NOMO-1 treated with dmso at 0.1 percent for 144 hours (cell line): ENCODE results near the gene PA2G4.

ENCODE experiments used
- DNase-seq: peaks from one replicate; lab custom pipeline; 2025; ENCODE audit not compliant: unreplicated experiment; lab: John Stamatoyannopoulos, UW

PA2G4 gene

DNA sequence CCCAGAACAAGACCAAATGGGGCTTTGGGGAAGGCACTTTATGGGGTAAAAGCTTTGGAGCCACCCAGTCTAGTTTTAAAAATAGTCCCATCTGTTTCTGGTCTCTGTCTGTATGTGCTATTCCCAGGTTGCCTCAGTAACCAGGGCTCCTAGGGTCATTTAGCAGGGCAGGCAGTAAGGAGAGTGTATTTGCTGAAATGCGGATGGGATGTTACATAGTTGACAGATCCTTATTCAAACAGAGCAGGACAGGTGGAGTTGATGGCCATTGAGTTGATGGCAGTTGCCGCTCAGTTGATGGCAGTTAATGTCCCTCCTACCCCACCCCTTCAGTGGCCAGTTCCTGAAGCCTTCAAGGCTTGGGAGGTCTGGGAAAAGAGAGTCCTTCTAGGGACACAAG, 18.3 kb downstream of the PA2G4 start:
- DNase-seq, result no peak

DNA sequence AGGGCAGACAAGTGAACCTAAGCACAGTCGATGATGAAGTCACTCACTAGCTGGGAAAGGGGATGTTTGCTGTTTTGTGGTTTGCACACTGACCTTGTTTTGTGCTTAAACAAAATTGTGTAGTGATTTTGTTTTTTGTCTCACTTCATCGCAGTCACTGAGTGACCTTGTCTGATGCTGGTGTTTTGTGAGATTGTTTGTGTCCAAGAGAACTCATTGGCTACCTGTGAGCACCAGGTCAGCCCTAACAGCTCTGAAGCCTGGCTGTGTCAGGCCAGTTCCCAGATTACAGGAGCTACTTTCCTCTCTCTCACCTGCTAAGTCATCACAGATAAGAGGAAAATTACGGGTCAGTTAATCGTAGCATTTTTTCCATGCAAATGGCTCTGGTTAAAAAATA, 19.8 kb downstream of the PA2G4 start:
- DNase-seq, result no peak

DNA sequence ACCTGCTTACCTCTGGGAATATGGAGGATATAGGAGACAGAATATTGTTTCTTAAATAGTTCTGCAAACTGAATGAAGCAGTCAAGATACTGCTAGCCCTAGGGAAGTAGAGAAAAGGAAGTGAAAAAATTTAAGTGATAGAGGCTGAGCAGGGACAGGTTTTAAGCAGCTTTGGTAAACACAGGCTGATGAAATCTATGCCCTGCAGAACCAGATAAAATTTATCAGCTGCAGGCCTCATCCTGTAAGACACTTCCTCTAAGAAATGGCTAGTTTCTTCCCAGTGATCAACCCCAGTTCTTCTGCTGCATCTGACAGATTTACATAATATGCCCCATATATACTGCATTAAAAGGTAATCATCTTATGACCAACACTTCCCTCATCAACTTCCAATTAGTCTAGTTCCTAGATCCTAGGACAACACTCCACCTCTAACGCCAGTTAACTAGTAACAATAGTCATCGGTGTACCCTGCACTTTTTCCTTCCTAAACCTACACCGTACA, 22.4 kb downstream of the PA2G4 start:
- DNase-seq, result peak; percentile 69

DNA sequence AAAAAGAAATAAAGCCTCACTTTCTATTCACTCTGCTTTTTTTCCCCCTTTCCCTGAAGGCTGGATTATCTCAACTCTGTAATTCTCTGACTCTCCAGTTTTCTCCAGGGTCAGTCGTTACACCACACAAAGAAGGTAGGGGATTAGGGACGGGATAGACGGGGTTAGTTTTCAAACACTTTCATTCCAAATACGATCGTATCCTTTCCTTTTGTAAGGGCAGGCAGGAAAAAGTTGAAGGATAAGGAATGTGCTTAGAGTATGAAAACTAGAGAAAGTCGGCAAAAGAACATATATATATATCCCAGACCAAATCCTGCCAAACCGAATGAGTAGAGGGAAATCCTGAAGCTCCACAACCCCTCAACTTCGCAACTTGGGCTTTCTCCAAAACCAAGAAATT, 23.1 kb downstream of the PA2G4 start:
- DNase-seq, result no peak

DNA sequence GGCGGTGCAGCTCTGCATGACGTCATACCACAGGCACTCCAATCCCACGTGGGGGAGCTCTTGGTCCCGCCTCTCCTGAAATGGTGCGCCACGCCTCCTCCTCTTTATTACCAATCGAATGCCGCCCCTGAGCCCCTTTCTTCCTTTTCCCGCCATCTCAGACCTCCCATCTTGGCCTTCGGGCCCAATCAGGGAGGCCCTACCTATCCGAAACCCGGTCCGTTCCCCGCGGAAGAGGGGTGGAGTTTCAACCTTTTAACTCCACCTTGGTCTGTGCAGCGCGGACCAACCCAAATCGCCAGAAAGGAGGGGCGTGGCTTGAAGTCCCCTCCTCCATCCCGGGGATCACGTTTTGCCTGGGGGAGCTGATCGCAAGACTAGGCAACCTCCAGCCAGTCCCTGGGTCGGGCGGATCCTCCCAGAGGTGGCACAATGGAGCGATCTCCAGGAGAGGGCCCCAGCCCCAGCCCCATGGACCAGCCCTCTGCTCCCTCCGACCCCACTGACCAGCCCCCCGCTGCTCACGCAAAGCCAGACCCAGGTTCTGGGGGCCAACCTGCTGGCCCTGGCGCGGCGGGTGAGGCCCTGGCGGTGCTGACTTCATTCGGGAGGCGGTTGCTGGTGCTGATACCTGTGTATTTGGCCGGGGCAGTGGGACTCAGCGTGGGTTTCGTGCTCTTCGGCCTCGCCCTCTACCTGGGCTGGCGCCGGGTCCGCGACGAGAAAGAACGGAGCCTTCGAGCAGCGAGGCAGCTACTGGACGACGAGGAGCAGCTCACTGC, 23.7 kb downstream of the PA2G4 start, which contains the start of gene ESYT1:
Gene ESYT1, plus strand, starts transcription at position 380 of the 782 bp plus-strand sequence. Its CDS starts 53 bp downstream, at position 433.
- peak; percentile 99 for DNase-seq

DNA sequence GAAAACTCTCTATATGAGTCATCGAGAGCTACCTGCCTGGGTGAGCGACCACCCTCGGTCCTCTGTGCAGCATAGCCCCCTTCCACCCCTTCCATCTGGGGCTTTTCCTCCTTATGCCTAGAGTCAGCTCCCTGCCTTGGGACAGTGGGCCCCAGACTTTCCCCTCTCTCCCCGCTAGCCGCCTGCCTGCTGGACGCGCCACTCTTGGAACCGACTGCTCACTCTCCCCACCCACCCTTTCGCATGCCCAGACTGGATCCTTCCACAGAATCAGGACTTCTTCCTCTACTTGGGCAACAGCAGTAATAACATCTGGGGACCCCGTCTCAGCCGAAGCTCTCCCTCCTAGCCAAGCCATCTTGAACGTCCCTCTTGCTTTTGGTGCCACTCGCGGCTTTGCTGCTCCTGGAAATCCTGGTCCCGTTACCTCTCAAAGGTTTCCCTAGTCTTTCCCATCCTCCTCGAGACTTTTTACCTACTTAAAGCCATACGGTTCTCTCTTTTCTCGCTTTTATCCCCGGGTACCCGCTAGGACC, 24.4 kb downstream of the PA2G4 start:
- no peak for DNase-seq

DNA sequence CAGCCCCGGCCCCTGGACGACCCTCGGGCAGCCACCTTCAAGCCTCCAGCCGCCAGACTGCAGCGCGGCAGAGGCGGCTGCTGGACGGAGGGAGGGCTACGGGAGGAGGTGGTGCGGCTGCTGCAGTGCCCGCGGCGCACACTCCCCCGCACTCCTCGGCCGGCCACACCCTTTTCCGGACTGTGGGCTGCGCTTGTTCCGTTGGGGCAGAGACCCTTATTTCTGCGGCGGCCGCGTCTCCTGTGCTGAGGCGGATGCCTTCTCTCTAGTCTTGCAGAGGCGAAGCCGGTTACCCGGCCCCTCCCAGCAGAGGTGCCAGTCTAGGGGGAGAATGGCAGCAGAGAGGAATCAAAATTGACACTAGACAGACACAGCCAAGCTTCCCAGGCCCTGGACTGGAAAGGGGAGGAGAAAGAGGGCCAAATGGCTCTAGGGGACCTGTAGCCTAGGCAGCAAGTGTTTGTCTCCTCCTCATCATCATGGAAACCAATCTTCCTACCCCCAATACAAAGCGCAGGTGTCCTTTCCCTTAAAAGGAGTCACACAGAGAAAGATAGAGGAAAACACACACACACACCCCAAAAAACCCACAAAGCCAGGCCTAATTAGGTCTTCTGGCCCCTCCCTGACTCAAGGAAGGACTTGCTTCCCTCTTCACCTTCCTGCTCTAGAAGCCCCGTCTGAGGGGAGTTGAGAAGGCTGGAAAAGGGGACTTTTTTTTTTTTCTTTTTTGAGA, 25.0 kb downstream of the PA2G4 start:
- peak; percentile 69 for DNase-seq

DNA sequence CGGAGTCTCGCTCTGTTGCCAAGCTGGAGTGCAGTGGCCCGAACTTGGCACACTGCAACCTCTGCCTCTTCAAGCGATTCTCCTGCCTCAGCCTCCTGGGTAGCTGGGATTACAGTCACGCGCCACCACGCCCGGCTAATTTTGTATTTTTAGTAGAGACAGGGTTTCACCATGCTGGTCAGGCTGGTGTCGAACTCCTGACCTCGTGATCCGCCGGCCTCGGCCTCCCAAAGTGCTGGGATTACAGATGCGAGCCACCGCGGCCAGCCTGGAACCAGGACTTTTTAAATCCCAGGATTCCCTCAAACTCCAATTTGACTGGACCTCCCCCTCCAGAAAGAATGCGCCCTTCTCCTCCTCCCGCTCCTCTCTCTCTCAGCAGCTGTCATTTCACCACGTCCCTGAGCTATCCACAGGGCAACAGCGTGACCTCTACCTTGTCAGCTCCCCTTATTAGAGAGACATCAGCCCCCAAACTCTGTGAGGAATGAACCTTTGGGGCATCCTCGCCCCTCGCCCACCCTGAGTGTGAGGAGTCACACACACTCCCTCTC, 25.7 kb downstream of the PA2G4 start:
- no peak for DNase-seq

DNA sequence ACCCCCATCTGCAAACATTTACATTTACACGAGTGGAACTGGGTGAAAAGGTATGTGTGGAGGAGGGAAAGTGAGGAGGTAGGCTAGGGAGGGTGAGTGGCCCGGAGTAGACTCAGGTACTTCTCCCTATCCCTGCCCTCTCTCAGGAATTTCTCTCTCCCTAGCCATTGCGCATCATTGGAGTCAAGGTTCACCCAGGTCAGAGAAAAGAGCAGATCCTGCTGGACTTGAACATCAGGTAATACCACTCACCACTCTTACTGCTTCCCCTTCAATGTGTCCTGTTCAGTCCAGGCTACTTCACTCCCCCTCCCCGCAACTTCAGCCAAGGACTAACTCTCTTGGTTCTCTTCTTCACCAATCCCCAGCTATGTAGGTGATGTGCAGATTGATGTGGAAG, 26.5 kb downstream of the PA2G4 start:
- no peak for DNase-seq

DNA sequence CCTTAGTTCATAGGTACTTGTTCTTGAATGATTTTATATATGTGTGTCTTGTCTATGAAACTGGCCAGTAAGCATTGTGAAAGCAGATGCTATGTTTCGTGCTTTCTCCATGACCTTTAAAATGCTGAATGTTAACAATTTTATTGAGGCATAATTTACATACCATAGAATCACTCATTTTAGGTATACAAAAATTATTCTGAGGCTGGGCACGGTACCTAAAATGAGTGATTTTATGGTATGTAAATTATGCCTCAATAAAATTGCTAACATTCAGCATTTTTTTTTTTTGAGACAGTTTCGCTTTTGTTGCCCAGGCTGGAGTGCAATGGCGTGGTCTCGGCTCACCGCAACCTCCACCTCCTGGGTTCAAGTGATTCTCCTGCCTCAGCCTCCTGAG, 30.5 kb downstream of the PA2G4 start:
- DNase-seq, result no peak

DNA sequence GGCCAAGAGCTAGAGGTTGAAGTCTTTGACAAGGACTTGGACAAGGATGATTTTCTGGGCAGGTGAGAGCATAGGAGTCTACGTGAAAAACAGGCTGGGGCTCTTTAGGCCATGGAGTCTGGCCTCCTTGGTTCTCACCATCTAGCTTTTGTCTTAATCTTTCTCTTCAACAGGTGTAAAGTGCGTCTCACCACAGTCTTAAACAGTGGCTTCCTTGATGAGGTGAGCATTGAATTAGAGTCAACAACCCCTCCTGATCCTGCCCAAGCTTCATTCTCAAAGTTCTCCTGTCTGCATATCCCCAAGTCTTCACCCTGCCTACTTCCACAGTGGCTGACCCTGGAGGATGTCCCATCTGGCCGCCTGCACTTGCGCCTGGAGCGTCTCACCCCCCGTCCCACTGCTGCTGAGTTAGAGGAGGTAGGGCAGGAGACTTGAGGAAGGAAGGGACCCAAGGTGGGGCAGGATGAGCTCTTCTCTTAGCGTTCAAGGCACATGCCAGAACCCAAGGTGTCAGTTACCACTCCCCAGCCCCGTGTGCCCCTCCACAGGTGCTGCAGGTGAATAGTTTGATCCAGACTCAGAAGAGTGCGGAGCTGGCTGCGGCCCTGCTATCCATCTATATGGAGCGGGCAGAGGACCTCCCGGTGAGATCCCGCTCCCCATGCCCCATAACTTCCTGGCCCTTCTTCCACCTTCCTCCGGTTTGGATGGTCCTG, 33.7 kb downstream of the PA2G4 start:
- DNase-seq, result no peak

DNA sequence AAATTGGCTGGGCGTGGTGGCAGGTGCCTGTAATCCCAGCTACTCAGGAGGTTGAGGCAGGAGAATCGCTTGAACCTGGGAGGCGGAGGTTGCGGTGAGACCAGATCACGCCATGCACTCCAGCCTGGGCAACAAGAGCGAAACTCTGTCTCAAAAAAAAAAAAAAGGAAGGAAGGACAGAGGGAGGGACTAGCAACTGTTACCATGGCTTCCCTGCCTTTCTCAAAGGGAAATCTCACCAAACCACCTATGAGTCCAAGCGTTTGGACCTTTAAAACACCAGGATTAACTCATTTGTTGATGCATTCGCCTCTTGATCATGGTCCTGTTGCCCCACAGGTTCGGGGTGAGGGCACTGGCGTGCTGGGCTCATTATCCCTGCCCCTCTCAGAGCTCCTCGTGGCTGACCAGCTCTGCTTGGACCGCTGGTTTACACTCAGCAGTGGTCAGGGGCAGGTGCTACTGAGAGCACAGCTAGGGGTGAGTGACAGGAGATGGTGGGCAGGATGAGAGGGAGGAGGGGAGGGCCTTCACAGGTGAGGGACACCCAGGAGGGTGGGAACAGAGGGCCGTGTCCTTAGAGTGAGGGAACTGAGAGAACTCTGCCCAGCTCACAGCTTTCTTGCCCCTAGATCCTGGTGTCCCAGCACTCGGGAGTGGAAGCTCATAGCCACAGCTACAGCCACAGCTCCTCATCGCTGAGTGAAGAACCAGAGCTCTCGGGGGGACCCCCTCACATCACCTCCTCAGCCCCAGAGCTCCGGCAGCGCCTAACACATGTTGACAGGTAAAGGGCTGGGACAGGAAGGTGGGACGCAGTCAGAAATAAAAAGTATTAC, 37.8 kb downstream of the PA2G4 start:
- DNase-seq, result no peak

DNA sequence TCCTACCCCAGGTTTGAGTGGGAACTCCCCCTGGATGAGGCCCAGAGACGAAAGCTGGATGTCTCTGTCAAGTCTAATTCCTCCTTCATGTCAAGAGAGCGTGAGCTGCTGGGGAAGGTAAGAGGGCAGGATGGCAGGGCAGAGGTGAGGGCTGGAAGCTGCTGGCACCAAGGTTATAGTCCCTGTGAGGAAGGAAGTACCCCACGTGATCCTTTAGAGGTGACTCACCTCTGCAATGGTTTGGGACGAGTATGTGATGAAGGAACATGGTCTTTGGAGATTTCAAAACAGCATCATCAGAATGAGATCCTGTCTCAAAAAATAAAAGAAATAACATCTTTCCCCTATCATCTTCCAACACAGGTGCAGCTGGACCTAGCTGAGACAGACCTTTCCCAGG, 38.9 kb downstream of the PA2G4 start:
- no peak for DNase-seq

DNA sequence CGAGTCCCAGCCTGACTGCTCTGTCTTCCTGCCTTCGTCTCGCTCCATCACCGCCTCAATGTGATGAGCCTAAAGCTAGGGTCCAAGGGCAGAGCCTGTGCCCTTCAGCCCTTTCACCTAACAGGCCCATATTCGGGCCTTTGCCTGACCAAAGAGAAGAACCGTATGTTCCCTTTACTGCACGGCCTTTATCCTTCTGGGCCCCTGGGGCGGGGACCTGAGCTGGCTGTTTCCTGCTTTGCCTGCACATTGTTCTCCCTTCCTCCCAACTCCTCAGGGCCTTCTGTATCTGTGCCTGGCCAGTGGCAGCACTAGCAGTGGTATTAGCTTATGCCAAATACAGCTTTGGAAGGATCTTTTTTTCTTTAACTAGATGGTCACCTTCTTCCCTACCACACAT, 39.5 kb downstream of the PA2G4 start:
- no peak for DNase-seq

DNA sequence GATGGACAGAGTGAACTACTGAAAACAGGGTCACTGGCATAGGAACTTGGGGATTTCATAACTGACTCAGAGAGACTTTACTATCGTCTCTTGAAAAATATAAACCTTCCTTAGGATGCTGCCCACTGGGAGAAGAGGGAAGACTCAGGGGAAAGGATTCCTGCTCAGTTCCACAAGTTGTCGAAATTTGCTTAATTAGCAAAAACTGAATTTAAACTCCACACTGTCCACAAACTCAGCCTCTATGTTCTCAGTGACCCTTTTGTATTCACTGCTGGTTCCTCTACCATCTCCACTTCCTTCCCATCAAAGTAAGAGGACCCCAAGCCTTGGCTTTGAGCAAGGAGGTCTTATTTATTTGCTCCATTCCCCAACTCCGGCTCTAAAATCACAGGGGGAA, 40.9 kb downstream of the PA2G4 start:
- no peak for DNase-seq

DNA sequence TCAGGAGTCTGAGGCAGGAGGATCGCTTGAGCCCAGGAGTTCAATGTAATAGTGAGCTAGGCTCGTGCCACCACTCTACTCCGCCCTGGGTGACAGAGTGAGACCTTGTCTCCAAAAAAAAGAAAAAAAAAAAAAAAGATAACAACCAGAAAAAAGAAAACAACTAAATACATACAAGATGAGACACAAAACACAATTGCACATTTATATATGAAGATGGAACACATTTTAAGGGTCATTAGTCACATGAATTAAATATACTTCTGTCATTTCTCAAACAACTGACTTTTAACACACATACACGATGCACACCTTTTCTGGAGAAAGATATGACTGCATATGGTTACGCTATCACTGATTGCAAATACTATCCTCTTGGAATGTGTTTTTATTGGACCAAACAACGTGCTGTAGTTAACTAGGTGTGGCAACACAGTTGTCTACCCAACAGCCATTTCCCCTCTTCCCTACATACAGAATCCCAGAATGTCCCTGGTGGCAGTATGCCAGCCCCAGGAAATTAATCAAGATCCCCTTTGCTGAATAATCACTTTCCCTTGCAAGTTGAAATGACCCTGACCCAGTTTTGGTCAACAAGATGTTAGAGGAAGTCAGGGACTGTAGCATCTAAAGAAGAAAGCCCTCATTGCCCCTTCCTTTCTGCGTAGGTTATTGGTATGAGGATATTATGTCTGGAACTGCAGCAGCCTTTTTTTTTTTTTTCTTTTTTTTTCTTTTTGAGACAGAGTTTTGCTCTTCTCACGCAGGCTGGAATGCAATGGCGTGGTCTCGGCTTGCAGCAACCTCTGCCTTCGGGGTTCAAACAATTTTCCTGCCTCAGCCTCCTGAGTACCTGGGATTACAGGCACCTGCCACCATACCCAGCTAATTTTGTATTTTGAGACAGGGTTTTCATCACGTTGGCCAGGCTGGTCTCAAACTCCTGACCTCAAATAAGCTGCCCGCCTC, 42.4 kb downstream of the PA2G4 start:
- DNase-seq, result no peak

DNA sequence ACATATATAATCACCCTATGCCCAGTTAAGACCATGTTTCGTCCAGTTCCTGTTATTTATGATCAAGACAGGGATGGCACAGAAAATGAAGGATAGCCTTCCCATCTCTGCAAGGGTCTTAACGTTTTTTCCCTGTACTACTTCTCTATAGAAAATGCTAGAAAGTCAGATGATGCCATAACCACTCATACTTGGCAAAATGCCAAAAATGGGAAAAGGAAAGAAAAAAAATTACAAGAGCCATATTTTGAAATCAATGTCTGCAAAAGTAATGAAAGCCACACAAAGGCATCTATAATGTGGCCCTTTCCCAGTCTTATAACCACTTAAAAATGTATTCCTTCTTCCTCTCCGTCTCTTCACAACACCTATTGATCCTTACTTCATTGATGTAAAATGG, 46.2 kb downstream of the PA2G4 start:
- no peak for DNase-seq

DNA sequence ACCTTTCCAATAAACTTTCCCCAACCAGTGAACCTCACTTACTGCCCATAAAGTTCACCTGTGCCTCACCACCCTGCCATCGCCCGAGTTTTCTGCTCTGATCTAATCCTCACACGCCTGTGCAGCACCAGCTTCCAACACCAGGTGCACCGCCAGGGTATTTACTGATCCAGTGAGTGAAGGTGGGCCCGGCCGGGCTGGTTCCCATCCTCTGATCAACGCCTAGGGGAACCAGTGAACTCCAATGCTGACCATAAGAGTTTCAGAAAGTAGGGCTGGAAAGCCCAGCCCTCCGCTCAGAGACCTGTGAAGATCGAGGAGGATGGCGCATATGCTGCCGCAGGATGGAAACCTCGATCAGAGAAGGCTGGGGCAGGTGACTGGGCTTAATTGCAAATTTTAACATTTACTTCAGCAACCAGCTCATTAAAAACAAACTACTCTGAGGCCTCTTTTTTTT, 47.3 kb downstream of the PA2G4 start:
- DNase-seq, result no peak
